ENCODE measurements around the gene ADH1B. TPM values are rescaled to one million over a fixed set of nuclear protein-coding genes. Genes with fewer than 3 reads are reported as not detected.

Gene ADH1B
- total RNA-seq, 1 experiment from 2014 or later = not detected

- Histone ChIP-seq H3K9me2 (replicated peaks; ENCODE audit: low read length) (no peaks in the 10 kb centered on the region), H2AFZ (ENCODE audit: low read length) (no peak overlapping the region), H3K27me3 (ENCODE audit: low read length) (peaks cover 7% of the 10 kb centered on the region; the same call in 1 of the 2 replicates), H3K9ac (ENCODE audit: low read length) (no peak overlapping the region), H3K4me3 (ENCODE audit: low read length) (no peak overlapping the region), H3F3A (ENCODE audit: low read length, unreplicated experiment) (no peaks in the 10 kb centered on the region), H3K79me2 (ENCODE audit: low read length) (no peaks in the 10 kb centered on the region), H3K27ac (ENCODE audit: low read length) (no peak overlapping the region), H3K9me3 (ENCODE audit: low read length) (no peaks in the 10 kb centered on the region), H4K20me1 (ENCODE audit: low read length) (no peaks in the 10 kb centered on the region), H3K4me1 (ENCODE audit: insufficient read depth, low read length) (no peaks in the 10 kb centered on the region), H3K4me2 (ENCODE audit: low read length) (no peak overlapping the region), H3K36me3 (ENCODE audit: low read depth, low read length) (no peaks in the 10 kb centered on the region)
- intact Hi-C loops (cut with micrococcal nuclease) = no loop called here
- DNase-seq (no peak), ATAC-seq (no peak)
- TF ChIP-seq EZH2 (IDR thresholded peaks at IDR 0.05; ENCODE audit: low read length, unreplicated experiment) (no peak), EZH2phosphoT487 (IDR thresholded peaks at IDR 0.05; ENCODE audit: borderline replicate concordance, low read length) (no peak), CTCF (conservative IDR thresholded peaks at IDR 0.05; ENCODE audit: low read depth, low read length) (no peak)
- BruUV-seq (replicated peaks) = no TSS peak
- CTCF ChIA-PET = no interaction called here
- POLR2A ChIA-PET (ENCODE audit: unreplicated experiment) = no interaction called here
Measured at GRCh38 chr4:99273704-99274103, 47.5 kb downstream of the ADH1B start.

GRCh38 chr4:99264927-99265326, 56.3 kb downstream of the ADH1B start:
- Histone ChIP-seq H3K9me3 (ENCODE audit: low read length) (no peaks in the 10 kb centered on the region), H3K9me2 (replicated peaks; ENCODE audit: low read length) (no peaks in the 10 kb centered on the region), H3K4me3 (ENCODE audit: low read length) (no peak overlapping the region), H3K27me3 (ENCODE audit: low read length) (no peaks in the 10 kb centered on the region), H4K20me1 (ENCODE audit: low read length) (no peaks in the 10 kb centered on the region), H3K27ac (ENCODE audit: low read length) (no peak overlapping the region), H3K79me2 (ENCODE audit: low read length) (no peaks in the 10 kb centered on the region), H3F3A (ENCODE audit: low read length, unreplicated experiment) (no peaks in the 10 kb centered on the region), H3K4me1 (ENCODE audit: insufficient read depth, low read length) (no peaks in the 10 kb centered on the region), H3K4me2 (ENCODE audit: low read length) (no peak overlapping the region), H3K9ac (ENCODE audit: low read length) (no peak overlapping the region), H2AFZ (ENCODE audit: low read length) (no peak overlapping the region), H3K36me3 (ENCODE audit: low read depth, low read length) (no peaks in the 10 kb centered on the region)
- intact Hi-C loops (cut with micrococcal nuclease) = no loop called here
- ATAC-seq (no peak), DNase-seq (no peak)
- TF ChIP-seq EZH2 (IDR thresholded peaks at IDR 0.05; ENCODE audit: low read length, unreplicated experiment) = no peak
- no peak for TF ChIP-seq EZH2phosphoT487 (IDR thresholded peaks at IDR 0.05; ENCODE audit: borderline replicate concordance, low read length)
- no peak for TF ChIP-seq CTCF (conservative IDR thresholded peaks at IDR 0.05; ENCODE audit: low read depth, low read length)
- ChIA-PET POLR2A (ENCODE audit: unreplicated experiment) (no interaction called here), CTCF (no interaction called here)
- BruUV-seq (replicated peaks) = no TSS peak

Other genes with a start within 250 kb of the ADH1B start
- 83.1 and 94.5 TPM in 2 replicates for gene ADH5, start 232.6 kb downstream of the ADH1B start, total RNA-seq (2014; rRNA removed)
- gene ADH4, start 177.1 kb downstream of the ADH1B start, total RNA-seq (2014; rRNA removed) = not detected in 2 replicates
- gene ADH6, start 102.2 kb downstream of the ADH1B start, total RNA-seq (2014; rRNA removed) = not detected in 2 replicates
- not detected in 2 replicates for gene ADH1A, start 30.4 kb downstream of the ADH1B start, total RNA-seq (2014; rRNA removed)
- gene ADH1C, start 31.3 kb upstream of the ADH1B start, total RNA-seq (2014; rRNA removed) = not detected in 2 replicates
- not detected in 2 replicates for gene ADH7, start 113.9 kb upstream of the ADH1B start, total RNA-seq (2014; rRNA removed)
- not detected in 2 replicates for gene C4orf17, start 189.6 kb upstream of the ADH1B start, total RNA-seq (2014; rRNA removed)
- 5.2 and 20.3 TPM in 2 replicates for gene TRMT10A, start 242.6 kb upstream of the ADH1B start, total RNA-seq (2014; rRNA removed)